HEK293T (cell line): Measurements from ENCODE around the gene CPVL.
"Not testable (repeated sequence)": the region's sequence is repeated elsewhere in the genome, so short reads cannot be mapped to it uniquely, and the experiment has no call there.

Experiments
- CTCF ChIA-PET: fragments of 350-600 bp; formaldehyde crosslinking; extraction: SDS; loops from one replicate; lab custom pipeline; 2021; ENCODE audit warnings: antibody characterized with exemption, inconsistent platforms; lab: Yijun Ruan, JAX
- POLR2A ChIA-PET: fragments of 350-600 bp; formaldehyde crosslinking; extraction: SDS; loops from one replicate; lab custom pipeline; 2020; ENCODE audit warnings: antibody characterized with exemption, inconsistent platforms; lab: Yijun Ruan, JAX
- DNase-seq: peaks from one replicate; pipeline ENCODE4 v3.0.0; 2012; ENCODE audit warnings: mixed read lengths; ENCODE audit errors: extremely low spot score
- ARNT ChIP-seq: fragments of 450-650 bp; IDR thresholded peaks from 2 replicates; pipeline ENCODE4 v1.6.1; 2017; ENCODE audit warnings: mild to moderate bottlenecking
- BHLHE40 ChIP-seq: fragments of 450-650 bp; IDR thresholded peaks from 2 replicates; pipeline ENCODE4 v1.6.1; 2016; ENCODE audit warnings: mild to moderate bottlenecking, moderate library complexity, borderline replicate concordance
- CTBP1 ChIP-seq: fragments of 450-650 bp; IDR thresholded peaks from 2 replicates; pipeline ENCODE4 v1.6.1; 2016; ENCODE audit warnings: borderline replicate concordance
- ELF4 ChIP-seq: fragments of 450-650 bp; IDR thresholded peaks from 2 replicates; pipeline ENCODE4 v1.6.1; 2017; ENCODE audit warnings: antibody characterized with exemption
- FOXA1 ChIP-seq: fragments of 450-650 bp; IDR thresholded peaks from 2 replicates; pipeline ENCODE4 v1.6.1; 2016; ENCODE audit warnings: mild to moderate bottlenecking
- FOXK2 ChIP-seq: fragments of 450-650 bp; IDR thresholded peaks from 2 replicates; pipeline ENCODE4 v1.6.1; 2016; ENCODE audit warnings: mild to moderate bottlenecking
- FOXM1 ChIP-seq: fragments of 450-650 bp; IDR thresholded peaks from 2 replicates; pipeline ENCODE4 v1.6.1; 2017; ENCODE audit warnings: mild to moderate bottlenecking, borderline replicate concordance
- HDGF ChIP-seq: fragments of 450-650 bp; IDR thresholded peaks from 2 replicates; pipeline ENCODE4 v1.6.1; 2017; ENCODE audit warnings: antibody characterized with exemption, borderline replicate concordance
- L3MBTL2 ChIP-seq: fragments of 450-650 bp; conservative IDR thresholded peaks from 2 replicates; pipeline ENCODE4 v1.6.1; 2016; ENCODE audit warnings: mild to moderate bottlenecking
- LEF1 ChIP-seq: fragments of 450-650 bp; IDR thresholded peaks from 2 replicates; pipeline ENCODE4 v1.6.1; 2017; ENCODE audit warnings: mild to moderate bottlenecking, borderline replicate concordance
- NFRKB ChIP-seq: fragments of 450-650 bp; IDR thresholded peaks from 2 replicates; pipeline ENCODE4 v1.6.1; 2016; ENCODE audit warnings: mild to moderate bottlenecking, moderate library complexity
- PKNOX1 ChIP-seq: fragments of 450-650 bp; IDR thresholded peaks from 2 replicates; pipeline ENCODE4 v1.6.1; 2016
- SP1 ChIP-seq: fragments of 450-650 bp; IDR thresholded peaks from 2 replicates; pipeline ENCODE4 v1.6.1; 2017
- SUZ12 ChIP-seq: fragments of 450-650 bp; IDR thresholded peaks from 2 replicates; pipeline ENCODE4 v1.6.1; 2016; ENCODE audit warnings: mild to moderate bottlenecking
- TARDBP ChIP-seq: fragments of 450-650 bp; IDR thresholded peaks from 2 replicates; pipeline ENCODE4 v1.6.1; 2016
- ZNF384 ChIP-seq: fragments of 450-650 bp; IDR thresholded peaks from 2 replicates; pipeline ENCODE4 v1.6.1; 2016

CPVL gene

GRCh38 chr7:29102558-29103151 lies 43.7 kb downstream of the CPVL start:
- ChIA-PET CTCF (interaction anchor here (1.4 to 4.5 kb wide), 3 partner anchors 146 to 181 kb away, joined by 5 to 27 read pairs (median 22); no protein-coding TSS in a partner anchor), POLR2A (no interaction called here)
- TF ChIP-seq SP1 (no peak), NFRKB (no peak), SUZ12 (no peak), L3MBTL2 (no peak), FOXM1 (no peak), CTBP1 (no peak), LEF1 (no peak), FOXA1 (no peak), FOXK2 (no peak), PKNOX1 (no peak), HDGF (no peak), BHLHE40 (no peak), ELF4 (no peak), ARNT (no peak), ZNF384 (no peak), TARDBP (no peak)
- peak; percentile 59 for DNase-seq

- ChIA-PET POLR2A (no interaction called here), CTCF (interaction anchor here (0.7 to 4.5 kb wide), 6 partner anchors 24 to 179 kb away, joined by 3 to 27 read pairs (median 6); no protein-coding TSS in a partner anchor)
- no peak for DNase-seq
Observed at GRCh38 chr7:29100924-29101323, 45.4 kb downstream of the CPVL start.

GRCh38 chr7:29099896-29100847 lies 46.2 kb downstream of the CPVL start:
- no peak for DNase-seq
- TF ChIP-seq LEF1 (no peak), L3MBTL2 (no peak), BHLHE40 (no peak), FOXK2 (no peak), FOXM1 (no peak), TARDBP (no peak), ELF4 (no peak), PKNOX1 (no peak), NFRKB (no peak), FOXA1 (no peak), ARNT (no peak), CTBP1 (no peak), ZNF384 (no peak), SP1 (no peak)
- POLR2A ChIA-PET: no interaction called here
- CTCF ChIA-PET: interaction anchor here (0.7 to 4.5 kb wide), 7 partner anchors 10 to 197 kb away, joined by 3 to 27 read pairs (median 4); no protein-coding TSS in a partner anchor

More at GRCh38 chr7:29100924-29101323, 45.4 kb downstream of the CPVL start:
- TF ChIP-seq ELF4 (no peak), BHLHE40 (no peak), SUZ12 (no peak), PKNOX1 (no peak), ZNF384 (no peak), FOXK2 (no peak), SP1 (no peak), HDGF (no peak), ARNT (no peak), CTBP1 (no peak), LEF1 (no peak), L3MBTL2 (no peak), NFRKB (no peak), FOXM1 (no peak), FOXA1 (no peak), TARDBP (no peak)

GRCh38 chr7:29096446-29096730 lies 49.9 kb downstream of the CPVL start:
- DNase-seq: no peak
- POLR2A ChIA-PET: no interaction called here
- TF ChIP-seq LEF1 (no peak), TARDBP (no peak)
- CTCF ChIA-PET: interaction anchor here (1.2 to 2.2 kb wide), 2 partner anchors 10 to 94 kb away, joined by 4 to 7 read pairs; no protein-coding TSS in a partner anchor

GRCh38 chr7:29095631-29096445 lies 50.5 kb downstream of the CPVL start:
- POLR2A ChIA-PET: no interaction called here
- CTCF ChIA-PET: interaction anchor here (1.2 to 2.2 kb wide), 2 partner anchors 11 to 173 kb away, joined by 4 to 7 read pairs; no protein-coding TSS in a partner anchor
- TF ChIP-seq PKNOX1 (no peak), ARNT (no peak), SUZ12 (no peak), CTBP1 (no peak), FOXM1 (no peak), SP1 (no peak), BHLHE40 (no peak), LEF1 (no peak), ELF4 (no peak), FOXK2 (no peak), TARDBP (no peak), L3MBTL2 (no peak), NFRKB (no peak), HDGF (no peak), FOXA1 (no peak), ZNF384 (no peak)
- no peak for DNase-seq

- POLR2A ChIA-PET, DNase-seq: not testable (repeated sequence)
- CTCF ChIA-PET: interaction anchor here (1.8 kb wide), 1 partner anchor 166 kb away, joined by 6 read pairs; no protein-coding TSS in a partner anchor
Observed at GRCh38 chr7:29093091-29093490, 53.2 kb downstream of the CPVL start.
